ENCODE data around the gene GALNT15. TPM values are rescaled to one million over a fixed set of nuclear protein-coding genes. Genes with fewer than 3 reads are reported as not detected.

Gene GALNT15
- 5.2 and 19.9 TPM in 2 replicates for total RNA-seq

GRCh38 chr3:16174389-16174788 is at the start of gene GALNT15:
Gene GALNT15, plus strand, starts transcription at chr3:16174680. Its CDS starts 472 bp downstream, at chr3:16175152.

GRCh38 chr3:16264708-16265454 is 90.4 kb downstream of the GALNT15 start, which contains the start of the genes DPH3 and OXNAD1:
Gene DPH3, minus strand, starts transcription at chr3:16264943. Its CDS starts 67 bp downstream, at chr3:16264876.
Gene OXNAD1, plus strand, starts transcription at chr3:16265212. Its CDS starts 5,741 bp downstream, at chr3:16270953.

Other genes starting within 250 kb of the GALNT15 start
- 21.9 and 22.2 TPM in 2 replicates for gene DPH3, start 90.3 kb downstream of the GALNT15 start, total RNA-seq
- gene OXNAD1, start 90.5 kb downstream of the GALNT15 start, total RNA-seq: 7.5 and 10.7 TPM in 2 replicates